Stimulated activated CD4-positive, alpha-beta T cell treated with anti-CD3 and anti-CD28 coated beads, Interleukin-15, amount 100 ng/mL, for 48 hours (primary cell): ENCODE measurements around the gene THYN1.

ENCODE experiments used
- DNase-seq, 2 donors: peaks; one replicate each; pipeline ENCODE4 v3.0.0-alpha.2; 2020; ENCODE audit warnings: low read depth in 2 of 2

THYN1 gene

DNA sequence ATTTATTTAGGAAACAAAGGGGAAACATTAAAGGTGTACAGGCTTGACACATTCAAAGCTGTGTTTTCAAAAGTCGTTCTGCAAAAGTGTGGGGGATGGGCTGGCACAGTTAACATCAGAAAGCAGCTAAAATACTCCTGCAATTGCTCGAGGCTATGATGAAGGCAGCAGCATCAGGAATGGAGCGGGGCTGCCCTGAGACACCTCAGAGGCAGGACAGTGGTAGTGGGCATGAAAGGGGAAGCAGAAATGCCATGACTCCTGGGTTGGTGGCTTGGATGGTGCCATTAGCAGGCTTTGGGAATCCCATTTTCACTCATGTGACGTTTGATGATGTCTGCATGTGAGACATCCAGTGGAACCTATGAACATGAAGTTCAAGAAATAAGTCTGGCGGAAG is 30.0 kb downstream of the THYN1 start:
- no peak for DNase-seq

DNA sequence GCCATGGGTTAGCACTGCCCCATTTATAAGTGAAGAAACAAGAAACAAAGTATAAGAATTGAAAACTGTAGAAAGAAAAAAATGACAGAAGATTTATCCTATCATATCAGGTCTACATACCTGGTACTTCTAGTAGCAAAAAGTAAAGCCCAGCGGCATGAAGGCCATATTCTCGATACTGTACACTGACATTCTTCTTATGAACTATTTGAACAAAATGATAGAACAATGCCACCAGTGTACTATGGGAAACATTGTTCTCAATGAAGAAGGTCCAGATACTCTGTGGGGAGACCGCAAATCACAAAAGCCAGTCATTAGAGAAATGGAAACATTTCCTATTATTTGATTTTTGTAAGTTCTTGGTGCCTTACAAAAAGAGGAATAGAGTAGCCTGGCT is 36.3 kb downstream of the THYN1 start:
- no peak for DNase-seq

DNA sequence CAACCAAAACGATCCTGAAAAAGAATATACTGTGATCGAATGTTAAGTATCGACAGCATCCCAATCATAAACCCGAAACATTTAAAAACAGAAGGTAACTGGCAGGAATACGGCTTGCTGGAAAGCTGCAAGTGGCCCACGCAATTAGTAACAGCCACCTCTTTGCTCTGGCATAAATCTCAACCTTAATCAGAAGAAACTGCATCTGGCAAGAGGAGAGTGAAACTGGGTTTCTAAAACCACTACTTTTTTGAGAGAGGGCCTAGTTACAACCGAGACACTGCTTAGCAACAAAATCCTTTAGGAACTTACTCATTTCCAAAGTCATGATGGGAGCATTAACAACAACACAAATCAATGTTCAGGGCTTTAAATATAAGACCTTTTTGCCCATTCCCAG is 37.3 kb downstream of the THYN1 start:
- no peak for DNase-seq

DNA sequence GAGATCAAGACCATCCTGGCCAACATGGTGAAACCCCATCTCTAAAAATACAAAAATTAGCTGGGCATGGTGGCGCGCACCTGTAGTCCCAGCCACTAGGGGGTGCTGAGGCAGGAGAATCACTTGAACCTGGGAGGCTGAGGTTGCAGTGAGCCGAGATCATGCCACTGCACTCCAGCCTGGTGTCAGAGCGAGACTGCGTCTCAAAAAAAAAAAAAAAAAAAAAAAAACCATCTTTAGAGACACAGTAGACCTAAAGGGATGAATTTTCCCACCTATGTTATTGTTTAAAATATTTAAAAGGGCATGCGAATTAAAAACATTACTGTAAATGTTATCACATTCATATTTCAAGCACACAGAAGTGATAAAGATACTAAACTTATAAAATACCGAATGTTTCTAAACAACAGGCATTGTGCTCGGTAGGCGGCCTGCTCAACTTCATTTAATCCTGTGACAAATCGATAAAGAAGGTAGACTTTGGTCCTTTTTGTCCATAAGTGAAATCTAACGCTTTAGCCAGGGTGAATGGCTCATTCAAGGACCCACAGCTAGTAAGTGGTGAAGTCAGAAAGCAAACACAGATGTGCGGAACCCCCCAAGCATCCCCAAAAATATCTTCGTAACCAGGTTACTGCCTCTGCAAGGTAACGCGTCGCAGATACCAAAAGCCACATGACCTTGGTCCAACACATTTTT is 45.5 kb downstream of the THYN1 start:
- peak; percentile 44 to 48 for DNase-seq

DNA sequence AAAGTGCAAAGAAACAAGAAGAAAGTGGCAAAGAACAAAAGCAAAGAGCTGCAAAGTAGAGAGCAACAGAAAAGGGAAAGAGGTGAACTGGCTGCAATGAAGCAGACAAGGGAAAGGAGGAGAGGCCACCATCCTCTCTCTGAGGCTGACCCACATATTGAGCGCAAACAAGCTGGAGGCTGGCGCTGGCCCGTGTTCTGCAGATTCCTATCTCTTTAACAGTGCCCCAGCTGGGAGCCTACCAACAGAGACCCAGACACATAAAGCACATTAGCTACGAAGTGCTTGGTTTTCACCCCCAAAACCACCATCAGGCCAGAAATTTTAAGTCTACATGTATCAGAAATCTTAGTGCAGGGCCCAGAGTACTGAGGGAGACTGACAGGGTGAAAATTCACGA is 47.0 kb downstream of the THYN1 start:
- DNase-seq = no peak

DNA sequence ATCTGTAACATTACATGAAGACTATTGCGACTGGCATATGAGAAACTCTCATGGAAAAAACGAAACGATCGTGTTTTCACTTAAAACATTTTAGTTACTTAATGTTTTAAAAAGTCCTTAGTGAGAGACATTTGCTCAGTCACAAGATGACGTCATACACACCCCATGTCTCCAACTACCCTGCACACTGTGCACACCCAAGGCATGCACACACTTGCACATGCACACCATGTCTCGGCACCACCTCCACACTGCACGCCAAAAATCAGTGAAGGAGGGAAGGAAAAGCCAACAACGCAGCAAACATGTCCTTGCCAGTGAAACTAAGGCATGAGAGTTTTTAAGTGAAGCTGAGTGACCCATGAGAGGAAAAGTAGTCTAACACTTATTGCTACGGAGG is 47.4 kb downstream of the THYN1 start:
- DNase-seq = no peak

DNA sequence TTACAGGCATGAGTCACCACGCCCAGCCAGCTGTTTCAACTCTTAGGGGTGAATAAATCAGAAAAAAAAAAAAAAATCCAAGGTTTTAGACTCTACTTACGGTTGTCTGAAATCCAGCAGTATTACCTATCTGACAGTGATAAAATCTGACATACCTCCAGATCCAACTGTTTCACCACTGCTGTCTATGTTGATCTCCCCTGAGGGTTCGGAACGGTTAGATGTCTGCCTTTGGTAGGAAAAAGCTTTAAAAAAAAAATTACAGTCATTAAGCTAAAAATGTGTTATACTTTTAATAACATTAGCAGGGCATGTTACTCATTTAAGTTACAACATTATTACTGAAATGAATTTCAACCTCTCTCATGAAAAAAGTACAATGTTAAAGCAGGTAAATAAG is 50.5 kb downstream of the THYN1 start:
- no peak for DNase-seq

DNA sequence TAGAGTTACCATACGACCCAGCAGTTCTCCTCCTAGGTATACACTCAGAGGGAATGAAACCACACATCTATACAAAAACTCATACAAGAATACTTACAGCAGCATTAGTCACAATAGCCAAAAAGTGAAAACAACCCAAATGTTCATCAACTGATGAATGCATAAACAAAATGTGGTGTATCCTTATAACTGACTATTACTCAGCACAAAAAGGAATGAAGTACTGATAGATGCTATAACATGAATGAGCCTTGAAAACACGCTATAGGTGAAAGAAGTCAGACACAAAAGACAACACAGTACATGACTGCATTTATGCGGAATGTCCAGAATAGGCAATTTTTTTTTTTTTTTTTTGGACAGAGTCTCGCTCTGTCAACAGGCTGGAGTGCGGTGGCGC is 52.5 kb downstream of the THYN1 start:
- DNase-seq = no peak

DNA sequence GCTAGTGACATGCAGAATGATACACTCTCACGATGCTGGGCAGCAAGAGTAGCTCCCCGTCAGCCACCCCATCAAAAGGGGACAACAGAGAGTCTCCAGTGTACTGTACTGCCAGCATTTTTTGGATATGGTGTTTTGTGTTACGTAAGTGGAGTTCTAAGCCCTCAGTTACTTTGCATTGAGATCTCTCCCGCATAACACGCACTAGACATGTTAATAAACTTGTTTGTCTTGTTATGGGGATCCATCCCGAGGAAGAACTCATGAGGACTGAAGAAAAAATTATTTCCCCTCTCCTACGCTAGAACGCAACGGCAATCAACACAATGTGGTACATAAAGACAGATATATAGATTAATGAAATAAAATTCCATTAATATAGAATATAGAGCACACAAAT is 53.6 kb downstream of the THYN1 start:
- DNase-seq = no peak
